K562 (cell line): ENCODE results near the gene NR2E1. TPM values are rescaled to one million over a fixed set of nuclear protein-coding genes. Genes with fewer than 3 reads are reported as not detected.

ENCODE experiments used
- ATAC-seq: fragments of 200-7000 bp; cut with Tn5 transposase; 3 replicates; pipeline ENCODE4 v1.9.1; 2020; ENCODE audit warnings: moderate library complexity
- BruUV-seq: library from RNA; stranded (reverse); fragments of 400-500 nt; replicated peaks from 2 replicates; lab custom pipeline; 2021; lab: Mats Ljungman, UMichigan
- CTCF ChIA-PET: fragments of 300-600 bp; formaldehyde crosslinking; extraction: SDS; loops from one replicate; lab custom pipeline; 2021; ENCODE audit warnings: low intra/inter-chr PET ratio; lab: Yijun Ruan, JAX
- POLR2A ChIA-PET: fragments of 300-600, 350-650 bp; sonication (Branson Sonifier 250); formaldehyde crosslinking; extraction: SDS; loops from one replicate; lab custom pipeline; 2021; ENCODE audit warnings: antibody characterized with exemption, inconsistent platforms; lab: Yijun Ruan, JAX
- DNase-seq, 4 experiments: peaks; one replicate each; pipeline versions ENCODE4 v3.0.0 to v3.0.0-alpha.2; 2011 to 2018; ENCODE audit warnings: low spot score in 3 of 4, mixed read lengths in 3 of 4; ENCODE audit errors: extremely low read depth in 1 of 4
- FAIRE-seq: peaks from 2 replicates; lab custom pipeline; 2011; peaks lifted over from hg19 to GRCh38; lab: Jason Lieb, UNC
- H2AFZ ChIP-seq: 2 replicates; pipeline ENCODE4 v1.6.0; 2011; ENCODE audit warnings: low read depth, low read length, control low read depth, inconsistent platforms
- H3K27ac ChIP-seq: fragments of 200-600 bp; 3 replicates; pipeline ENCODE4 v1.8.0; 2011; ENCODE audit warnings: low read depth, mild to moderate bottlenecking, control low read depth, inconsistent platforms, low read length, moderate library complexity, mixed read lengths; ENCODE audit errors: extremely low read depth
- H3K27me3 ChIP-seq, 2 experiments: fragments of 300-600 bp in 1 of 2; 2 replicates in 1 of 2; 3 replicates in 1 of 2; pipeline versions ENCODE4 v1.6.0 to v1.8.0; 2011; ENCODE audit warnings: inconsistent platforms in 2 of 2, low read length in 2 of 2, mild to moderate bottlenecking in 1 of 2, mixed read lengths in 1 of 2, moderate library complexity in 1 of 2; ENCODE audit not compliant: control insufficient read depth in 2 of 2, insufficient read depth in 2 of 2
- H3K36me3 ChIP-seq: fragments of 300-600 bp; 3 replicates; pipeline ENCODE4 v1.8.0; 2011; ENCODE audit warnings: mild to moderate bottlenecking, low read length, inconsistent platforms; ENCODE audit not compliant: control insufficient read depth, insufficient read depth
- H3K4me1 ChIP-seq, 2 experiments: fragments of 200-600 bp in 1 of 2; replicated peaks in 1 of 2; 2 replicates in 1 of 2; 3 replicates in 1 of 2; pipeline versions ENCODE4 v1.5.1 to v1.8.0; 2011; ENCODE audit warnings: inconsistent platforms in 2 of 2, low read length in 2 of 2, mild to moderate bottlenecking in 1 of 2, mixed read lengths in 1 of 2, moderate library complexity in 1 of 2; ENCODE audit not compliant: control insufficient read depth in 2 of 2, insufficient read depth in 2 of 2
- H3K4me2 ChIP-seq: 2 replicates; pipeline ENCODE4 v1.6.1; 2011; ENCODE audit warnings: low read length, control low read depth, inconsistent platforms, mixed read lengths; ENCODE audit not compliant: insufficient read depth
- H3K4me3 ChIP-seq: fragments of 200-600 bp; sonication (generic), shearing (Covaris generic); 2 replicates; pipeline ENCODE4 v1.5.1; 2016; ENCODE audit warnings: control low read depth, inconsistent platforms
- H3K79me2 ChIP-seq: fragments of 200-600 bp; 3 replicates; pipeline ENCODE4 v1.8.0; 2011; ENCODE audit warnings: low read length, inconsistent platforms; ENCODE audit not compliant: control insufficient read depth, insufficient read depth
- H3K9ac ChIP-seq, 2 experiments: 2 replicates each; pipeline versions ENCODE4 v1.6.0 to v1.6.1; 2011; ENCODE audit warnings: low read depth in 2 of 2, low read length in 2 of 2, control low read depth in 1 of 2, inconsistent platforms in 1 of 2, mild to moderate bottlenecking in 1 of 2, mixed read lengths in 1 of 2; ENCODE audit not compliant: insufficient read depth in 1 of 2
- H3K9me1 ChIP-seq: one replicate; pipeline ENCODE4 v1.6.0; 2011; ENCODE audit warnings: inconsistent platforms, mild to moderate bottlenecking, low read length, moderate library complexity; ENCODE audit not compliant: control insufficient read depth, insufficient read depth
- H3K9me3 ChIP-seq: replicated peaks from 2 replicates; pipeline ENCODE4 v1.5.1; 2011; ENCODE audit warnings: low read depth, low read length, inconsistent platforms; ENCODE audit not compliant: control insufficient read depth, insufficient read depth
- H4K20me1 ChIP-seq: replicated peaks from 2 replicates; pipeline ENCODE4 v1.6.1; 2011; ENCODE audit warnings: low read length, inconsistent platforms, mixed read lengths; ENCODE audit not compliant: control insufficient read depth, insufficient read depth
- ATF7 ChIP-seq: fragments of 450-650 bp; IDR thresholded peaks from 2 replicates; pipeline ENCODE4 v1.7.1; 2014; ENCODE audit warnings: mild to moderate bottlenecking, moderate library complexity
- COPS2 ChIP-seq: fragments of 450-650 bp; conservative IDR thresholded peaks from 2 replicates; pipeline ENCODE4 v1.6.1; 2016; ENCODE audit warnings: mild to moderate bottlenecking, moderate library complexity
- HEY1 ChIP-seq: fragments of 250-450 bp; sonication (Bioruptor Pico); IDR thresholded peaks from 2 replicates; pipeline ENCODE4 v1.5.0; 2020; ENCODE audit warnings: mild to moderate bottlenecking, moderate library complexity, borderline replicate concordance
- MTA2 ChIP-seq: fragments of 450-650 bp; IDR thresholded peaks from 2 replicates; pipeline ENCODE4 v1.6.1; 2016; ENCODE audit warnings: low read depth
- NR0B1 ChIP-seq: fragments of 450-650 bp; IDR thresholded peaks from one replicate; pipeline ENCODE4 v1.6.1; 2018; ENCODE audit warnings: mild to moderate bottlenecking, moderate library complexity; ENCODE audit not compliant: partially characterized antibody
- PHB2 ChIP-seq: fragments of 450-650 bp; IDR thresholded peaks from 2 replicates; pipeline ENCODE4 v1.6.1; 2017; ENCODE audit warnings: low read depth
- PML ChIP-seq: IDR thresholded peaks from 2 replicates; pipeline ENCODE4 v1.6.1; 2012; ENCODE audit warnings: low read length, inconsistent platforms
- SMARCB1 ChIP-seq: IDR thresholded peaks from 2 replicates; pipeline ENCODE4 v1.6.1; 2011; ENCODE audit warnings: improper control_type of control experiment, low read depth; ENCODE audit not compliant: insufficient read length
- TEAD4 ChIP-seq, 2 experiments: sonication (generic) in 1 of 2; formaldehyde crosslinking in 1 of 2; IDR thresholded peaks; 2 replicates each; pipeline versions ENCODE4 v1.6.1 to v1.8.0; 2012 to 2022; ENCODE audit warnings: borderline replicate concordance in 1 of 2, inconsistent platforms in 1 of 2, low read length in 1 of 2, mild to moderate bottlenecking in 1 of 2, missing genetic modification reagents in 1 of 2
- ZFX ChIP-seq: sonication (generic); formaldehyde crosslinking; IDR thresholded peaks from 2 replicates; pipeline ENCODE4 v1.8.0; 2022; ENCODE audit warnings: mild to moderate bottlenecking, missing genetic modification reagents, moderate library complexity
- WGBS: fragments of 100-300 bp; shearing (Covaris generic); methylation state at CpG from one replicate; pipeline ENCODE4 v1.1.6; 2016; ENCODE audit warnings: low coverage, mixed read lengths; ENCODE audit not compliant: insufficient coverage; ENCODE audit errors: missing lambda C conversion rate; 5-methylcytosine and 5-hydroxymethylcytosine counted together
- in situ Hi-C: fragments of 300-500 bp; cut with MboI; formaldehyde crosslinking; loops from 4 replicates; pipeline ENCODE4 v1.15.0; 2018; ENCODE audit warnings: inconsistent platforms, mixed read lengths
- intact Hi-C: fragments of 100-400 bp; cut with micrococcal nuclease; formaldehyde crosslinking; loops from 2 replicates; pipeline ENCODE4 v1.14.2; 2022
- polyA plus RNA-seq, 8 experiments: library from polyadenylated mRNA; depleted of rRNA in 4 of 8; stranded (reverse) in 5 of 8; unstranded in 3 of 8; fragments of >200 nt; fragmentation: Nextera tagmentation in 2 of 8; fragmentation: Illumina TruSeq in 1 of 8; extraction: Ambion mirVana in 2 of 8; extraction: Trizol in 1 of 8; gene quantifications; 2 replicates each; pipeline versions ENCODE4 v1.2.1 to v1.2.3, GENCODE V29; 2011 to 2014; ENCODE audit warnings: inconsistent platforms in 1 of 8, missing spikeins in 1 of 8
- total RNA-seq, 7 experiments: library from RNA; depleted of rRNA in 6 of 7; stranded (reverse); fragments of >200 nt in 6 of 7; fragmentation: Illumina TruSeq in 2 of 7; extraction: Trizol in 2 of 7; gene quantifications; 2 replicates each; pipeline versions ENCODE4 v1.2.1 to v1.2.3, GENCODE V29; 2011 to 2021; ENCODE audit warnings: low replicate concordance in 1 of 7
- TF ChIP-seq, protein P1 (sequence below): fragments of 250-450 bp; sonication (Bioruptor Pico); IDR thresholded peaks from 2 replicates; pipeline ENCODE4 v1.9.0; 2021; ENCODE audit warnings: mild to moderate bottlenecking

Gene NR2E1
- total and polyA plus RNA-seq, 9 of the 15 experiments (the other 6 are each of a cell fraction or from before 2014, with no cell fraction given) = not detected

DNA sequence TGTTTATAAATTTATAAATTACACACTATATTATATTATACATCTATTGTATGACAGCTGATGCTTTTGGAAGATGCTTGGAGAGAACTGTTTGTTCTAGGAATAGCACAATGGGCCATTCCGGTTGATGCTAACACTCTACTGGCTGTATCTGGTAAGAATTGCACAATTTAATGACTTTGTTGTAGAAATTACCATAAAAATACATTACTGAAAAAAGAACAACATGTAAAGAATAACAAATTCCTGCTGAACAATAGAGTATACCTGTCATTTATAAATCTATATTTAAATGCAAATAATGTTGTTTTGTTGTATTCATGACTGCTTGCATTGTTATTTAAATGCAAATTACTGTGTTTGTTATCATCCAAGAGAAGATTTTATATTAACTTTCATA is 14.4 kb downstream of the NR2E1 start:
- no peaks in the 10 kb centered on the region for H4K20me1 ChIP-seq
- POLR2A ChIA-PET = interaction anchor here (0.8 to 1.2 kb wide), 2 partner anchors 13 to 24 kb away, joined by 3 to 4 read pairs; no protein-coding TSS in a partner anchor
- no peaks in the 10 kb centered on the region for H3K36me3 ChIP-seq
- H3K4me1 ChIP-seq = peaks cover 0 to 14% of the 10 kb centered on the region in 2 experiments; a peak in 3 of 5 replicates
- 0% methylated on average over 1 of the region's 1 CpG for WGBS
- H3K4me3 ChIP-seq = no peak overlapping the region
- no TSS peak for BruUV-seq
- H3K27ac ChIP-seq = no peak overlapping the region
- H3K9ac ChIP-seq = no peak overlapping the region
- DNase-seq (no peak), ATAC-seq (no peak), FAIRE-seq (no peak)
- intact Hi-C loops (no loop called here), in situ Hi-C loops (no loop called here)
- no peaks in the 10 kb centered on the region for H3K79me2 ChIP-seq
- H3K27me3 ChIP-seq = peaks cover 9 to 36% of the 10 kb centered on the region in 2 experiments; a peak in 4 of 5 replicates
- TF ChIP-seq, protein P1, sequence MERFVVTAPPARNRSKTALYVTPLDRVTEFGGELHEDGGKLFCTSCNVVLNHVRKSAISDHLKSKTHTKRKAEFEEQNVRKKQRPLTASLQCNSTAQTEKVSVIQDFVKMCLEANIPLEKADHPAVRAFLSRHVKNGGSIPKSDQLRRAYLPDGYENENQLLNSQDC = no peak
- TF ChIP-seq SMARCB1 = no peak
- no peak for TF ChIP-seq NR0B1
- TF ChIP-seq ZFX = no peak
- TF ChIP-seq PML = no peak
- no peak for TF ChIP-seq ATF7
- no peak for TF ChIP-seq PHB2
- no peak for TF ChIP-seq TEAD4 (IDR thresholded peaks at IDR 0.05; ENCODE audit: low read length)
- no peak for TF ChIP-seq TEAD4 (CRISPR knock-in tag; IDR thresholded peaks at IDR 0.05; ENCODE audit: borderline replicate concordance)
- no peak for TF ChIP-seq COPS2
- no peak for TF ChIP-seq MTA2
- no peak for TF ChIP-seq HEY1 (CRISPR knock-in tag)
- no peaks in the 10 kb centered on the region for H3K9me3 ChIP-seq
- H2AFZ ChIP-seq = no peak overlapping the region
- H3K4me2 ChIP-seq = no peak overlapping the region
- CTCF ChIA-PET = no interaction called here
- H3K9me1 ChIP-seq = no peaks in the 10 kb centered on the region
